HG02610 (cell line): ENCODE results near the gene VASH2.
A peak's percentile ranks its signal among the peaks of the same experiment; 100 is the strongest.
"Not testable (repeated sequence)": the region's sequence is repeated elsewhere in the genome, so short reads cannot be mapped to it uniquely, and the experiment has no call there.

Experiments used
- ATAC-seq: cut with Tn5 transposase; IDR thresholded peaks from one replicate; pipeline ENCODE4 v1.9.1; 2021; ENCODE audit warnings: mild to moderate bottlenecking, moderate library complexity; ENCODE audit not compliant: unreplicated experiment

Gene VASH2

GRCh38 chr1:212954514-212954913 lies 4.2 kb downstream of the VASH2 start:
- ATAC-seq, result no peak

- peak; percentile 44 for ATAC-seq
Measured at GRCh38 chr1:212955098-212955497, 4.8 kb downstream of the VASH2 start.

DNA sequence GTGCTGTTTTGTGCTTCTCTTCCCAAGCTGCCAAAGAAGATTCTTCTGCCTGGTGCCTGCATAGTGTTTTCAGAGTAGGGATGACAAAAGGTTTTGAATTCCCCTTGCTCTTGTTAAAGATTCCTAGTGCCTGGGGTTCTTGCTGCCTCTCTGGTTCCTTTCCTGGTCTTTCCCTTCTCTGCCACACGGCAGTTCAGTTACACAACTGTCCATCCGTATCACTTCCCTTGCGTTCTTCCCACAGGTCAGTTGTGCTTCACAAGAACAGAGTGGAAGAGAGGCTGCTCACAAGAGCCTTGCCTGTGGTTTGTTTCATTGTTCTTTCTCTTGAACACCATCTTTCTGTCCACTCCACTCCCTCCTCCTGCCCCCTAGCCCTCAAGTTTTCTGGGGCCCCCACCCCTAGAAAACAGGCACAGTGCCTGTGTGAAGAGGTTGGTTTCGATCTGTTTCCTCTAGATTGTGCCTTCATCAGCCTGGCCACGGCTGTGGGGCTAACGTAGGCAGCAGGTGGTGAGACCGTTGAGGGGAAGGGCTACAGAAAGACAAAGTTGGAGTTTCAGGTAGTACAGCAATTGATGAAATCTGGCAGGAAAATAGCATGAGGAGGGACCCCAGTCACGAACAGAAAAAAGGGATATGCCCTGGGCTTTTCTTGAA lies 5.8 kb downstream of the VASH2 start:
- peak; percentile 22 for ATAC-seq

GRCh38 chr1:212957546-212957945 lies 7.2 kb downstream of the VASH2 start:
- ATAC-seq, result no peak

DNA sequence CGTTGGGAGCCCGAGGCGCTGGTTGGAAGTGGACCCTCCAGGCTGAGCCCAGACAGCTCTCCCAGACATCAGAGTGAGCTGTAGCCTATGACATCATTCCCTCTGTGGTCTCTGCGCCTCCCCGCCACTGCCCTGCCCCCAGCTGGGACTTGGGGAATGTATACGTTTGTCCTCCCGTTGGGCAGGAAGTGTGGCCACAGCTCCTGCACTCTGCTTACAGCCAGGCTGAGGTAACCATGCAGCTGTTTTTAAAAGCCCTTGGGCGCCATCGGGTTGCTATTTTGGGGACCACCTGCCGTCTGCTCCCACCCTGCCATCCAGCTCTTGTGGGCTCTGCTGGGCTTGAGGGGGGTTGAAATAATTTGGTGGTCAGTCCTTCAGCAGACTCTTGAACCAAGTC lies 7.8 kb downstream of the VASH2 start:
- no peak for ATAC-seq

GRCh38 chr1:212959266-212960220 lies 9.2 kb downstream of the VASH2 start:
- ATAC-seq, result no peak

DNA sequence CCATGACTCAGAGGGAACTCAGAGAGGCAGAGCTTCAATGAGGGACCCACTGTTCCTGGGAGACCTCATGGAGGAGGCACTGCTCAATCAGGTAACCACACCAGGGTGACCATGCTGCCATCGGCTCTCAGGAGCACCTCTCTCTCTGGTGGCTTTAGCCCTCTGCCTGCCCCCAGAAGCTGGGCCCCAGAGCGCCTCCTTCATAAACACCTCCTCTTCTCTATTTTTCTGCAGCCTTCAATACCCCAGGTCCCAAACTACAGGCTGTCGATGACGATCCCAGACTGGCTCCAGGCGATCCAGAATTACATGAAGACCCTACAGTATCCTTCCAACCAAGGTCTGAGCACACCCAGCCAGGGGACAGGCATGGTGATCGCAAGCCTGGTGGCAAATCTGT lies 10.6 kb downstream of the VASH2 start:
- no peak for ATAC-seq

DNA sequence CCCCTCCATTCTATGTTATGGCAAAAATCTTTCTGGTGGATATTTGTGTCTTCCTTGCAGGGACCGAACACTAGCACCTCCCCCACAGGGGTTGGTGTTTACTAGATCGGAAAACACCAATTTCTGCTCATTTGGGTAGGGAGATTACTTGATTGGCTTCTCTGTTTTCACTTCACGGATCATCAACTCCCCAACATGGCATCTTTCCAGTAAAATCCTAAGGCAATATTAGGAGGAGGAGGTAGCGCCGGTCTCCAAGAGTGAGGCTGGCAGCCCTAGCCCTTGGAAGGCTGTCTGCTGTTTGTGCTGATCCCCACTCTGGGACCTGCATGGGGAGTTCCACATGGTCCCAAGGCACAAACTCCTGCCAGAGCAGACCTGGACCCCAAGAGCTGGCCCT lies 12.2 kb downstream of the VASH2 start:
- ATAC-seq, result no peak

DNA sequence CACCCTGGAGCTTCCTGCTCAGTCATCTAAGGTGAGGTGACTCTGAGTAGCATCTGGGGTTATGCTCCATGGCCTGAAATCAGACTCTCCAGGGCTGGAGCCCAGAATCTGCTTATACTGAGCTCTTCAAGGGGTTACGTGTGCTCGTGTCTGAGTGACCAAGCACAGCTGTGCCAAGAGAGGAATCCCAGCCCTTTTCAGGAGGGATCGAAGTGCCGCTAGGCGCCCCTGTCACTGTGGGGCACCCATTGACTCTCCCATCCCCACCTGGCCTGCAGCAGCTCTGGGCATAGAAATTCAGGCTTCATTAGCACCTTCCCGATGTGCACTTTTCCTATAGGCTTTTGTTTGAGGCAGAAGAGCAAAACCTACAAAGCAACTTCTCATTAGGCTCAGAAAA lies 13.8 kb downstream of the VASH2 start:
- ATAC-seq, result no peak

DNA sequence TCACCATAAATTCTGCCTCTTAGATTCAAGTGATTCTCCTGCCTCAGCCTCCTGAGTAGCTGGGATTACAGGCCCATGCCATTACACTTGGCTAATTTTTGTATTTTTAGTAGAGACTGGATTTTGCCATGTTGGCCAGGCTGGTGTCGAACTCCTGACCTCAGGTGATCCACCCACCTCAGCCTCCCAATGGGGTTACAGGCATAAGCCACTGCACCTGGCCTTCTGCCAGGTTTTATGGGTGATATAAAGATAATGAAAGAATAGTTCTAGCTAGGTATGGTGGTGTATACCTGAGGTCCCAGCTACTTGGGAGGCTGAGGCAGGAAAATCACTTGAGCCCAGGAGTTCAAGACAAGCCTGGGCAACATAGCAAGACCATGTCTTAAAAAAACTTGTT lies 14.7 kb downstream of the VASH2 start:
- not testable (repeated sequence) for ATAC-seq

GRCh38 chr1:212966616-212967015 lies 16.3 kb downstream of the VASH2 start:
- no peak for ATAC-seq

- peak; percentile 59 for ATAC-seq
Measured at GRCh38 chr1:212967801-212968200, 17.5 kb downstream of the VASH2 start.

GRCh38 chr1:212968368-212968863 lies 18.1 kb downstream of the VASH2 start:
- peak; percentile 37 for ATAC-seq

GRCh38 chr1:212970085-212970484 lies 19.7 kb downstream of the VASH2 start:
- ATAC-seq, result no peak

GRCh38 chr1:212971312-212971711 lies 21.0 kb downstream of the VASH2 start:
- ATAC-seq, result no peak

GRCh38 chr1:212973426-212973825 lies 23.1 kb downstream of the VASH2 start:
- no peak for ATAC-seq

GRCh38 chr1:212973899-212974298 lies 23.6 kb downstream of the VASH2 start:
- no peak for ATAC-seq

GRCh38 chr1:212974711-212975110 lies 24.4 kb downstream of the VASH2 start:
- ATAC-seq, result no peak

GRCh38 chr1:212975111-212975918 lies 25.0 kb downstream of the VASH2 start:
- ATAC-seq, result no peak

DNA sequence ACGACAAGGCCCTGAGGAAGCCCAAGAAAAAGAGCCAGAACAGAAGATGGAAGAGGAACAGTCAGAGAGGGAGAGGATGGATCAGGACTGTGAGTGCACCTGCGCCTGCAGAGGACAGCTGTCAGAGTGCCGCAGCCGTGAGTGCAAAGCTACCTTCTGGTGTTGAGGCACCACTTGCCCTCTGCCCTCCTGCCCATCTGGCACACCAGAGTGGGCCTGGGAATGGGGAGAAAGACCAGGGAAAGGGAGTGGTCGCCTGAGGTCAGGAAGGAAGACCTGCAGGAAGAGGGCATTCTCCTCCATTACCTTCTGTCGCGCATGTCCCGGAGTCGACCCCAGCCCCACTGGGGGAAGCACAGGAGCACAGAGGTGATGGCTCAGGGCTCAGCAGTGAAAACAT lies 26.2 kb downstream of the VASH2 start:
- no peak for ATAC-seq
